Activated B cell treated with CpG ODN at 0.5 μM for 24 hours (primary cell): Measurements from ENCODE around the gene GANC. TPM values are rescaled to one million over a fixed set of nuclear protein-coding genes. Genes with fewer than 3 reads are reported as not detected.
"Not testable (repeated sequence)": the region's sequence is repeated elsewhere in the genome, so short reads cannot be mapped to it uniquely, and the experiment has no call there.

Experiments used
- ATAC-seq: fragments of 200-7000 bp; cut with Tn5 transposase; one replicate; pipeline ENCODE4 v1.10.0; 2021; ENCODE audit warnings: low read depth, mild to moderate bottlenecking, moderate library complexity
- CTCF ChIA-PET: fragments of 350-600 bp; sonication (Branson Sonifier 250); formaldehyde crosslinking; loops from one replicate; lab custom pipeline; 2021; ENCODE audit warnings: antibody characterized with exemption; lab: Charles Lee
- POLR2A ChIA-PET: fragments of 350-600 bp; sonication (Branson Sonifier 250); formaldehyde crosslinking; loops from one replicate; lab custom pipeline; 2021; ENCODE audit warnings: antibody characterized with exemption; lab: Charles Lee
- DNase-seq: peaks from one replicate; pipeline ENCODE4 v3.0.0; 2022
- H3K27ac Mint-ChIP-seq: one replicate; pipeline ENCODE4 v1.8.0; 2020; ENCODE audit warnings: mixed read lengths
- H3K27me3 Mint-ChIP-seq: one replicate; pipeline ENCODE4 v1.8.0; 2021; ENCODE audit warnings: mixed read lengths
- H3K36me3 Mint-ChIP-seq: one replicate; pipeline ENCODE4 v1.8.0; 2021; ENCODE audit warnings: low read depth, mixed read lengths
- H3K4me1 Mint-ChIP-seq: one replicate; pipeline ENCODE4 v1.8.0; 2021; ENCODE audit warnings: mixed read lengths
- H3K4me3 Mint-ChIP-seq: one replicate; pipeline ENCODE4 v1.8.0; 2020; ENCODE audit warnings: mild to moderate bottlenecking, mixed read lengths
- H3K9me3 Mint-ChIP-seq: one replicate; pipeline ENCODE4 v1.8.0; 2020; ENCODE audit warnings: mixed read lengths
- intact Hi-C: fragments of 100-400 bp; cut with micrococcal nuclease; formaldehyde crosslinking; loops from one replicate; pipeline ENCODE4 v1.15.1; 2024
- total RNA-seq: library from RNA; stranded (reverse); gene quantifications from 2 replicates; pipeline ENCODE4 v1.2.3, GENCODE V29; 2022
- TF ChIP-seq, protein P1 (sequence below): fragments of 200-600 bp; IDR thresholded peaks from one replicate; pipeline ENCODE4 v1.8.0; 2022; ENCODE audit warnings: antibody characterized with exemption, mild to moderate bottlenecking

Gene GANC
- total RNA-seq, 1 donor from 2014 or later, result 72.2 TPM

DNA sequence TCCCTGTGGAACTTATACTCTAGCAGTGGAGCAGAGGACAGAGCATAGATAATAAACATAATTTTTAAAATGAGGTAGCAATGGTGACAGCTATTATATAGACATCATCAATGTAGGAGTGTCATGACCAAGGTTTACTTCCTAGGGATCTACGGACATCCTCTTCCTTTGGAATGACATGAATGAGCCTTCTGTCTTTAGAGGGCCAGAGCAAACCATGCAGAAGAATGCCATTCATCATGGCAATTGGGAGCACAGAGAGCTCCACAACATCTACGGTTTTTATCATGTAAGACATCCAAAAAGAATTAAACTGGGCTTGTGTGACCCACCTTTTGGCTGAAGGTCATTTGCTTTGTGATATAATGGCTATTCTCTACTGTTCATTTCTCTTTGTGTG, 56.2 kb downstream of the GANC start:
- ATAC-seq (no peak), DNase-seq (no peak)
- intact Hi-C loops, result no loop called here
- Mint-ChIP-seq H3K27me3 (no peaks in the 10 kb centered on the region), H3K9me3 (peaks cover 2% of the 10 kb centered on the region), H3K4me3 (no peak overlapping the region), H3K27ac (no peak overlapping the region), H3K4me1 (no peaks in the 10 kb centered on the region), H3K36me3 (peaks cover 71% of the 10 kb centered on the region)
- TF ChIP-seq, protein P1, sequence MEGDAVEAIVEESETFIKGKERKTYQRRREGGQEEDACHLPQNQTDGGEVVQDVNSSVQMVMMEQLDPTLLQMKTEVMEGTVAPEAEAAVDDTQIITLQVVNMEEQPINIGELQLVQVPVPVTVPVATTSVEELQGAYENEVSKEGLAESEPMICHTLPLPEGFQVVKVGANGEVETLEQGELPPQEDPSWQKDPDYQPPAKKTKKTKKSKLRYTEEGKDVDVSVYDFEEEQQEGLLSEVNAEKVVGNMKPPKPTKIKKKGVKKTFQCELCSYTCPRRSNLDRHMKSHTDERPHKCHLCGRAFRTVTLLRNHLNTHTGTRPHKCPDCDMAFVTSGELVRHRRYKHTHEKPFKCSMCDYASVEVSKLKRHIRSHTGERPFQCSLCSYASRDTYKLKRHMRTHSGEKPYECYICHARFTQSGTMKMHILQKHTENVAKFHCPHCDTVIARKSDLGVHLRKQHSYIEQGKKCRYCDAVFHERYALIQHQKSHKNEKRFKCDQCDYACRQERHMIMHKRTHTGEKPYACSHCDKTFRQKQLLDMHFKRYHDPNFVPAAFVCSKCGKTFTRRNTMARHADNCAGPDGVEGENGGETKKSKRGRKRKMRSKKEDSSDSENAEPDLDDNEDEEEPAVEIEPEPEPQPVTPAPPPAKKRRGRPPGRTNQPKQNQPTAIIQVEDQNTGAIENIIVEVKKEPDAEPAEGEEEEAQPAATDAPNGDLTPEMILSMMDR, result no peak
- ChIA-PET CTCF (no interaction called here), POLR2A (interaction anchor here (0.6 kb wide), 1 partner anchor 450 kb away, joined by 5 read pairs; no protein-coding TSS in a partner anchor)

GRCh38 chr15:42329992-42330391, 57.0 kb downstream of the GANC start:
- DNase-seq (no peak), ATAC-seq (no peak)
- no peak overlapping the region for H3K4me3 Mint-ChIP-seq
- TF ChIP-seq, protein P1, result no peak
- peaks cover 6% of the 10 kb centered on the region for H3K9me3 Mint-ChIP-seq
- no peak overlapping the region for H3K27ac Mint-ChIP-seq
- H3K4me1 Mint-ChIP-seq, result no peaks in the 10 kb centered on the region
- H3K27me3 Mint-ChIP-seq, result no peaks in the 10 kb centered on the region
- CTCF ChIA-PET, result no interaction called here
- peaks cover 70% of the 10 kb centered on the region for H3K36me3 Mint-ChIP-seq
- intact Hi-C loops, result no loop called here
- POLR2A ChIA-PET, result no interaction called here

DNA sequence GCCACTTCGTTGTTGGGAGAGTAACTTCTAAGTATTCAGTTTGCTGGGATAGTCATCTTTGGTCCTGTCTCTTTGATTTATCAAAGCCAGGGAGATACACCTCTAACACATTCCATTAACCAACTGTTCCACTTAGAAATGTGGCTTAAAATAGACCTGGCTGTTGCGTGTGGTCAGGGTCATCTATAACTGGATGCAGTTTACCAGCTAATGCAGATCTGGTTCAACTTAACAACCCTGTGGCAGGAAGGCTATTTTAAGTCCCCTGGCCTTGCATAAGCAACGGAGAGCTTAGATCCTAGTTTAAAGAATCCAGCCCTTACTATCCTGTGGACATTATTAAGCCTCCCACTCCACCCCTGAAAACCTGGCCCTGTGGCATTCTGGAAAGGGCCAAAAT, 58.2 kb downstream of the GANC start:
- POLR2A ChIA-PET, result no interaction called here
- Mint-ChIP-seq H3K4me1 (no peaks in the 10 kb centered on the region), H3K36me3 (peaks cover 67% of the 10 kb centered on the region), H3K27ac (no peak overlapping the region), H3K4me3 (no peak overlapping the region), H3K9me3 (peaks cover 12% of the 10 kb centered on the region), H3K27me3 (no peaks in the 10 kb centered on the region)
- intact Hi-C loops, result no loop called here
- no peak for DNase-seq
- CTCF ChIA-PET, result no interaction called here
- TF ChIP-seq, protein P1, result no peak
- no peak for ATAC-seq

DNA sequence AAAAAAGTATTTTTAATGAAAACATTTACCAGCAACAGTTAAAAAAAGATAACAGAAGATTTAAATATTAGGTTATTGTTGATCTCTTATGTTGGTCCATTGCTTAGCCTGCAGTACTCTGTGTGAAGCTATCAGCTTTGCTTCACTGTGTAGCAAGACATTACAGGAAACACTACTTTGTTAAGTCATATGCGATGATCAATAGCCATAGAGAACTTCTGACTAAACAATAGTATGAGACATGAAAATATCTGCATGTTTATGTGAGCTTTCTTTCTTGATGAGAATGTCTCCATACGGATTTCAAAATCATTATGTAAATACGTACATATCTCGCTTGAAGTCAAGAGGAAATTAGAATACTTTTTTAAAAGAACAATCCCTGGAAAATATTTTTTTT, 59.3 kb downstream of the GANC start:
- Mint-ChIP-seq H3K36me3 (peaks cover 61% of the 10 kb centered on the region), H3K27me3 (no peaks in the 10 kb centered on the region), H3K9me3 (peaks cover 12% of the 10 kb centered on the region), H3K27ac (no peak overlapping the region), H3K4me3 (no peak overlapping the region), H3K4me1 (no peaks in the 10 kb centered on the region)
- ATAC-seq, result no peak
- intact Hi-C loops, result no loop called here
- POLR2A ChIA-PET, result no interaction called here
- TF ChIP-seq, protein P1, result no peak
- CTCF ChIA-PET, result no interaction called here
- DNase-seq, result no peak

GRCh38 chr15:42335074-42335473, 62.1 kb downstream of the GANC start:
- H3K27ac Mint-ChIP-seq, result no peak overlapping the region
- H3K36me3 Mint-ChIP-seq, result peaks cover 46% of the 10 kb centered on the region
- peaks cover 12% of the 10 kb centered on the region for H3K9me3 Mint-ChIP-seq
- intact Hi-C loops, result no loop called here
- ChIA-PET CTCF (no interaction called here), POLR2A (no interaction called here)
- H3K4me3 Mint-ChIP-seq, result no peak overlapping the region
- TF ChIP-seq, protein P1, result no peak
- ATAC-seq, result no peak
- no peak for DNase-seq
- H3K27me3 Mint-ChIP-seq, result no peaks in the 10 kb centered on the region
- no peaks in the 10 kb centered on the region for H3K4me1 Mint-ChIP-seq

DNA sequence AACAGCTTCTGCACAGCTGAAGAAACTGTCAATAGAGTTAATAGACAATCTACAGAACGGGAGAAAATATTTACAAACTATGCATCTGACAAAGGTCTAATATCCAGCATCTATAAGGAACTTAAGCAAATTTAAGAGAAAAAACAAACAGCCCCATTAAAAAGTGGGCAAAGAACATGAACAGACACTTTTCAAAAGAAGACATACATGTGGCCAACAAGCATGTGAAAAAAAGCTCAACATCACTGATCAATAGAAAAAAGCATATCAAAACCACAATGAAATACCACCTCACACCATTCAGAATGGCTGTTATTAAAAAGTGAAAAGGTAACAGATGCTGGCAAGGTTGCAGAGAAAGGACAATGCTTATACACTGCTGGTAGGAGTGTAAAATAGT, 63.6 kb downstream of the GANC start:
- H3K27ac Mint-ChIP-seq, ATAC-seq, H3K4me1 Mint-ChIP-seq, POLR2A ChIA-PET, CTCF ChIA-PET, DNase-seq, H3K27me3 Mint-ChIP-seq, H3K4me3 Mint-ChIP-seq, intact Hi-C loops: not testable (repeated sequence)
- Mint-ChIP-seq H3K36me3 (peaks cover 41% of the 10 kb centered on the region), H3K9me3 (peaks cover 12% of the 10 kb centered on the region)

DNA sequence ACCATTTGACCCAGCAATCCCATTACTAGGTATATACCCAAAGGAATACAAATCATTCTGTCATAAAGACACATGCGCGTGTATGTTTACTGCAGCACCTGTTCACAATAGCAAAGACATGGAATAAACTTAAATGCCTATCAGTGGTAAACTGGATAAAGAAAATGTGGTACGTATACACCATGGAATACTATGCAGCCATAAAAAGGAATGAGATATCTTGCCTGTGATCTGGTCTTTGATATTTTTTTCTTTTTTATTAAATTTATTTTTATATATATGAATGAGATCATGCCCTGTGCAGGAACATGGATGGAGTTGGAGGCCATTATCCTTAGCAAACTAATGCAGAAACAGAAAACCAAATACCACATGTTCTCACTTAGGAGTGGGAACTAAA, 64.1 kb downstream of the GANC start:
- peaks cover 12% of the 10 kb centered on the region for H3K9me3 Mint-ChIP-seq
- H3K27ac Mint-ChIP-seq, ATAC-seq, H3K4me3 Mint-ChIP-seq, intact Hi-C loops, DNase-seq, H3K27me3 Mint-ChIP-seq, CTCF ChIA-PET, H3K4me1 Mint-ChIP-seq, POLR2A ChIA-PET: not testable (repeated sequence)
- H3K36me3 Mint-ChIP-seq, result peaks cover 43% of the 10 kb centered on the region
